Subcutaneous abdominal adipose tissue (tissue), 5 donors: ENCODE data around the gene RBM10.

Experiments used
- H3K27ac ChIP-seq: one replicate; pipeline ENCODE4 v1.7.0; 2013; ENCODE audit warnings: low read depth, mild to moderate bottlenecking, inconsistent platforms, low read length, moderate library complexity
- H3K27me3 ChIP-seq, 5 donors: one replicate each; pipeline ENCODE4 v1.7.0; 2013; ENCODE audit warnings: low read length in 5 of 5, inconsistent platforms in 1 of 5; ENCODE audit not compliant: control insufficient read depth in 5 of 5, insufficient read depth in 4 of 5
- H3K36me3 ChIP-seq, 5 donors: one replicate each; pipeline ENCODE4 v1.7.0; 2013; ENCODE audit warnings: low read length in 5 of 5; ENCODE audit not compliant: control insufficient read depth in 5 of 5, insufficient read depth in 5 of 5
- H3K4me1 ChIP-seq, 5 donors: one replicate each; pipeline ENCODE4 v1.7.0; 2013; ENCODE audit warnings: low read length in 5 of 5, mild to moderate bottlenecking in 3 of 5, moderate library complexity in 1 of 5; ENCODE audit not compliant: control insufficient read depth in 5 of 5, insufficient read depth in 5 of 5
- H3K4me3 ChIP-seq, 5 donors: one replicate each; pipeline ENCODE4 v1.7.0; 2013; ENCODE audit warnings: low read length in 5 of 5, low read depth in 1 of 5
- H3K9ac ChIP-seq, 5 donors: one replicate each; pipeline ENCODE4 v1.7.0; 2013; ENCODE audit warnings: low read length in 5 of 5, mild to moderate bottlenecking in 4 of 5, moderate library complexity in 3 of 5
- H3K9me3 ChIP-seq, 5 donors: one replicate each; pipeline ENCODE4 v1.7.0; 2013; ENCODE audit warnings: low read length in 5 of 5; ENCODE audit not compliant: control insufficient read depth in 5 of 5
- donor health status: healthy.
- donor health status: healthy.
- donor health status: healthy.
- donor health status: healthy.
- donor health status: healthy.

Gene RBM10

GRCh38 chrX:47215291-47215900, 70.4 kb downstream of the RBM10 start:
- H3K36me3 ChIP-seq = peaks cover 10 to 60% (median 58%) of the 10 kb centered on the region in 5 donors
- H3K4me1 ChIP-seq = peaks cover 10 to 32% (median 25%) of the 10 kb centered on the region in 5 donors
- no peak overlapping the region for H3K4me3 ChIP-seq
- H3K27me3 ChIP-seq = peaks cover 0 to 4% (median 0%) of the 10 kb centered on the region in 5 donors
- H3K9me3 ChIP-seq = no peaks in the 10 kb centered on the region
- no peak overlapping the region for H3K9ac ChIP-seq
- H3K27ac ChIP-seq = no peak overlapping the region

- H3K27me3 ChIP-seq = peaks cover 0 to 5% (median 0%) of the 10 kb centered on the region in 5 donors
- H3K9ac ChIP-seq = no peak overlapping the region
- no peaks in the 10 kb centered on the region for H3K9me3 ChIP-seq
- no peak overlapping the region for H3K4me3 ChIP-seq
- H3K36me3 ChIP-seq = peaks cover 10 to 50% (median 47%) of the 10 kb centered on the region in 5 donors
- H3K27ac ChIP-seq = peak overlapping the region; percentile 79
- H3K4me1 ChIP-seq = peaks cover 10 to 38% (median 31%) of the 10 kb centered on the region in 5 donors
Observed at GRCh38 chrX:47216393-47216925, 71.4 kb downstream of the RBM10 start.

- Histone ChIP-seq H3K9ac (peak overlapping the region in 4 of 5 donors; percentile 9 to 94 (median 67)), H3K36me3 (peaks cover 3 to 42% (median 39%) of the 10 kb centered on the region in 5 donors)
Observed at GRCh38 chrX:47217121-47217851, 72.3 kb downstream of the RBM10 start.

GRCh38 chrX:47217852-47218279, 72.8 kb downstream of the RBM10 start:
- H3K27ac ChIP-seq = peak overlapping the region; percentile 93
- peaks cover 3 to 36% (median 33%) of the 10 kb centered on the region in 5 donors for H3K36me3 ChIP-seq
- peaks cover 10 to 38% (median 36%) of the 10 kb centered on the region in 5 donors for H3K4me1 ChIP-seq
- H3K9me3 ChIP-seq = no peaks in the 10 kb centered on the region
- H3K4me3 ChIP-seq = peak overlapping the region; percentile 72 to 95 (median 91)
- H3K27me3 ChIP-seq = peaks cover 0 to 8% (median 0%) of the 10 kb centered on the region in 5 donors
- peak overlapping the region; percentile 83 to 94 (median 88) for H3K9ac ChIP-seq

More at GRCh38 chrX:47217121-47217851, 72.3 kb downstream of the RBM10 start:
- Histone ChIP-seq H3K27ac (peak overlapping the region; percentile 79), H3K9me3 (no peaks in the 10 kb centered on the region), H3K4me3 (peak overlapping the region; percentile 60 to 95 (median 77)), H3K27me3 (peaks cover 0 to 7% (median 0%) of the 10 kb centered on the region in 5 donors), H3K4me1 (peaks cover 10 to 38% (median 36%) of the 10 kb centered on the region in 5 donors)

GRCh38 chrX:47218280-47218919, 73.4 kb downstream of the RBM10 start, which contains the start of gene CDK16:
Gene CDK16 (plus strand): TSS chrX:47218681. CDS start chrX:47223558, 4,877 bp downstream.
- Histone ChIP-seq H3K9ac (peak within 1 kb of the TSS; percentile 83 to 94 (median 88)), H3K9me3 (no peaks in the 10 kb centered on the region), H3K4me1 (peaks cover 10 to 38% (median 36%) of the 10 kb centered on the region in 5 donors), H3K4me3 (peak within 1 kb of the TSS; percentile 72 to 95 (median 91)), H3K27ac (peak within 1 kb of the TSS; percentile 93), H3K27me3 (peaks cover 0 to 9% (median 0%) of the 10 kb centered on the region in 5 donors), H3K36me3 (peaks cover 0 to 35% (median 34%) of the 10 kb centered on the region in 5 donors)

GRCh38 chrX:47218920-47219815, 74.1 kb downstream of the RBM10 start:
- Histone ChIP-seq H3K27ac (peak overlapping the region; percentile 93), H3K9me3 (no peaks in the 10 kb centered on the region), H3K4me3 (peak overlapping the region; percentile 66 to 95 (median 77)), H3K27me3 (peaks cover 0 to 12% (median 4%) of the 10 kb centered on the region in 5 donors), H3K36me3 (peaks cover 0 to 37% (median 35%) of the 10 kb centered on the region in 5 donors), H3K4me1 (peaks cover 10 to 38% (median 36%) of the 10 kb centered on the region in 5 donors), H3K9ac (peak overlapping the region; percentile 16 to 89 (median 86))

GRCh38 chrX:47221756-47222155, 76.7 kb downstream of the RBM10 start:
- peaks cover 0 to 39% (median 37%) of the 10 kb centered on the region in 5 donors for H3K36me3 ChIP-seq
- H3K9me3 ChIP-seq = no peaks in the 10 kb centered on the region
- H3K9ac ChIP-seq = no peak overlapping the region
- no peak overlapping the region for H3K27ac ChIP-seq
- H3K27me3 ChIP-seq = peaks cover 0 to 23% (median 4%) of the 10 kb centered on the region in 5 donors
- peaks cover 10 to 36% (median 34%) of the 10 kb centered on the region in 5 donors for H3K4me1 ChIP-seq
- H3K4me3 ChIP-seq = no peak overlapping the region

GRCh38 chrX:47222751-47223350, 77.8 kb downstream of the RBM10 start:
- Histone ChIP-seq H3K36me3 (peaks cover 0 to 48% (median 46%) of the 10 kb centered on the region in 5 donors), H3K4me1 (peaks cover 8 to 28% (median 25%) of the 10 kb centered on the region in 5 donors), H3K27ac (no peak overlapping the region), H3K4me3 (no peak overlapping the region), H3K9me3 (no peaks in the 10 kb centered on the region), H3K27me3 (peaks cover 0 to 20% (median 4%) of the 10 kb centered on the region in 5 donors), H3K9ac (no peak overlapping the region)
